AG08395 (cell line): Measurements from ENCODE around the gene MCCC1.
A peak's percentile ranks its signal among the peaks of the same experiment; 100 is the strongest.
"Not testable (repeated sequence)": the region's sequence is repeated elsewhere in the genome, so short reads cannot be mapped to it uniquely, and the experiment has no call there.

Experiments
- DNase-seq: peaks from one replicate; pipeline ENCODE4 v3.0.0; 2012; ENCODE audit warnings: mixed read lengths, low spot score

MCCC1 gene

GRCh38 chr3:183099026-183099837 is at the start of gene MCCC1:
TSS of gene MCCC1 (minus strand) at chr3:183099496. CDS start at chr3:183099440, 56 bp downstream.
- DNase-seq: peak; percentile 99

DNA sequence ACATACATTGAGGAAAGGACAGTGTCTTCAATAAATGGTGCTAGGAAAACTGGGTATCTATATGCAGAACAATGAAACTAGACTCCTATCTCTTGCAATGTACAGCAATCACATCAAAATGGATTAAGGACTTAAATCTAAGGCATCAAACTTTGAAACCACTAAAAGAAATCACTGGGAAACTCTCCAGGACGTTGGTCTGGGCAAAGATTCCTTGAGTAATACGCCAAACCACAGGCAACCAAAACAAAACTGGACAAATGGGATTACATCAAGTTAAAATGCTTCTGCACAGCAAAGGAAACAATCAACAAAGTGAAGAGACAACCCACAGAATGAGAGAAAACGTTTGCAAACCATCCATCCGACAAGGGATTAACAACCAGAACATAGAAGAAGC is 48.8 kb upstream of the MCCC1 start:
- no peak for DNase-seq

- no peak for DNase-seq
Measured at GRCh38 chr3:183144363-183144762, 45.1 kb upstream of the MCCC1 start.

DNA sequence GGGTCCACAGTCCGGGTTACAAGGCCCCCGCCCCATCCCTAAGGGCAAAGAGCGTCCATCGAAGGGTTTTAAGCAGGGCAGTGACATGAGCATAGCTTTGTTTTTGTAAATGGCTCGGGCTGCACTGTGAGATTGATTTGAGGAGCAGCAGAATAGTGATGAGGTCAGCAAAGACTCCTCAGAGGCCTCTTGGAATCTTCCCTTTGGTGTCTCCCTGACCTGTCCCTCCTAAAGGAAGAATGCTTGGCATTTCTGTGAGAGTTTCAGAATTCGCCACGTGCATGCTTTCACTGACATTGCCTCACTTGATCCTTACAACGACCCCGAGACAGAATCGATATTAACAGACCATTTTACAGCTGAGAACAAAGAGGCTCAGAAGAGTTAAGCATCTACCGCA is 42.9 kb upstream of the MCCC1 start:
- no peak for DNase-seq

DNA sequence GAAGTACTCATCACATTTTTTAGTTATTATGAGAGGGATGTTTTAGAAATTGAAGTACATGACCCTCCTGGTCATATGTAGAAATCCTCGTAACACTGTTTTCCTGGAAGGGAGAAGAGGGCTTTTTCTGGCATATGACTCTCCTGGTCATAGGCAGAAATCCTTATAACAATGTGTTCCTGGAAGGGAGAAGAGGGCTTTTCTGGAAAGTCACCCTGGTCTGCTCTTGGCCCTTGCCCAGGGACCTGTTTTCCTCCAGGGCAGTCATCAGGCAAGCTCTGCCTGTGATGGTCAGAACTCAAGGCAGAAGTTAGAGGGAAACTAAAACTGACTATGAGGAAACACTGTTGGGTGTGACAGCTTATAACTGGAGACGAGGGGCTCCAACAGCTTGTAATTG is 35.5 kb upstream of the MCCC1 start:
- no peak for DNase-seq

GRCh38 chr3:183132409-183132808 is 33.1 kb upstream of the MCCC1 start:
- DNase-seq: no peak

- DNase-seq: no peak
Measured at GRCh38 chr3:183131735-183132134, 32.4 kb upstream of the MCCC1 start.

DNA sequence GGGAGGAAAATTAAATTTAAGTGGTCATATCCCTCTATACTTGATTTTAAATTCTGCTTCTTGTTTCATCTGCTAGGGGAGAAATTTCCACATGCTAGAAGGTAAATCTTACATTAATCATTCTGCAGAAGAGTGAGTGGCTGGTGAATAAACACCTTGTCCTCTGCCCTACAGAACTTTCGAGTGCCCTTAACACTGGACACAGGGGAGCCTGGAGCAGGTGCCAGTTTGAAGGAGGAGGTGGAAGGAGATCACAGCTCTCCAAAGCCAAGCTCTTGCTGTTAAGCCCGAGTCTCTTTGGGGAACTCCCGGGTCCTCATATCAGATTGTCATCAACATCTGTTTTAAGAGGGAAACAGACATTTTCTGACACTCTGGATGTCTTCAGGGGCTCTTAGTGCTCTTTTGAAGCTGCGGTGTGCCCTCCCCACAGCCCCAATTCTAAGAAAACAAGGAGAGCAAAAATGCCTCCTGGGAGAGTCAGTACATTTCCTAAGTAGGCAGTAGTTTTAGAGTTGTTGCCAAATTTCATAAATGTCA is 32.0 kb upstream of the MCCC1 start:
- DNase-seq: no peak

DNA sequence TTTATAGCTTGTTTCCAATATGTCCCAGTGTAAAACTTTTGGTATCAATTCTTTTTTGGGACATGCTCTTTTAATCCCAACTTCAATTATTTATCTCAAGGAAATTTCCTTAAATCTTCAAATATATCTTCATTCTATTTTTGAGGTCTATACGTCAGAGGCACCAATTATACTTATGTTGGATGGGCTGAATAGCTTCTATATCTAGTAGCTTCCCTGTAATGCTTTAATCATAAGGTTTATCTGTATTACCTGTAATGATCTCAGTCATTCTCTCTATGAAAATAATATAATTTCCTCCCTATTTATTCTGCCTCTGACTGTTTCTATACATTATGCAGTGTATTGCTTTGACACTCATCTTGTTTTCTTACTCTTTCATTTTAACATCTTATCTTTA is 29.9 kb upstream of the MCCC1 start:
- no peak for DNase-seq

- no peak for DNase-seq
Measured at GRCh38 chr3:183128709-183129108, 29.4 kb upstream of the MCCC1 start.

GRCh38 chr3:183123891-183124290 is 24.6 kb upstream of the MCCC1 start:
- DNase-seq: no peak

DNA sequence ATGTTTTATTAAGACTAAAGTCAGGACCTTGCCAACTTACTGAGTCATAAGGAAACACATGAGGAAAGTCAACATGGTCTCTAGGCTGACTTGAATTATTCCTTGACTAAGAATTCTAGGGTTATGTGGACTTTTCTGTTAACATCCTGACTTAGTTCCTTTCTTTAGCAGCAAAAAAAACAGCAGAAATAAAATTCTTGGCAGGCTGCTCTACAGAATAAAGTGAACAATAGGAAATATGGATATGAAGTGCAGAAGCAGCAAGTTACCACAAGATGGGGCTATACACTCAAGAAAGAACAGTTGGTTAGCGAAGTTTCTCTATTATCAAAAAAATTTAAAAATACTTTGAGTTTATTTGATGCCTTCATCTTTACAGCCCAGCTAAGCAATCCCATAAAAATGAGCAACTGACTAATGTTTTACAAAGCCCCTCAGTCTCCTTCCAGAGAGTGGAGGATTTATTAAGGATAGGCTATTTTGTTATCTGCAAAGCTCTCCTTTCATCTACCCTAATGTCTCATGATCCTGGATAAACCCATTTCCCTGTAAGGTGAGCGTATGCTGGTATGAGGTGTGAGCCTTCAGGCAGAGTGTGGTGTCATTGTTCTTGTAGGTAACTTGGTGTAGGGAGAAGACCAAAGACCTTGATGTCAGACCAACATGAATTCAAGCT is 23.1 kb upstream of the MCCC1 start:
- DNase-seq: peak; percentile 71

DNA sequence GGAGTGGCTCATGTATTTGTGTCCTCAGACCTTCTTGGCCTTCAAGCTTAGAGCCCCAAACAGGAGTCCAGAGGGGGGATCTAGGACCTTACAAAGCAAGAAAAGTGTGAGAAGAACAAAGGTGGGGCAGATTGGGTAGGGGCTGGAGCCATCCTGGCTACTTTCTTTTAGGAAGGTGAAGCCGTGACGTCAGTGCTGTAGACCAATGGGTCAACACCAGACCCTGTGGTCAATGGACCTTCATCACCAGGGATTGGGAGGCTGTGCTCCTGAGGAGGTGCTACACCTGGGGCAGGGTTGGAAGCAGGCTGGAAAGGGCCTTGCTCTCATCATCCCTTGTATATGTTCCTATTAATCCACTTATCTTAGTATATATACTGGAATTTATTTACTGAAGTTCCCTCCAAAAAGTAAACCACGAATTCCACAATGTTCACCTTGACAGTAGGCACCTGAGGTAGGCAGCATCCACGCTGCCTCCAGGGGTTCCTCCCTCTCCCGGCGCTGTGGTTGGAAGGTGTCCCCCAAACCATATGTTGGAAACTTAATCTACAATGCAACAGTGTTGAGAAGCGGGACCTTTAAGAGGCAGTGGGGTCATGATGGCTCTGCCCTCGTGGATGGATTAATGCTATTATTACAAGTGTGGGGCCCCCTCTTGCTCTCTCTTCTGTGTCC is 21.4 kb upstream of the MCCC1 start:
- no peak for DNase-seq

DNA sequence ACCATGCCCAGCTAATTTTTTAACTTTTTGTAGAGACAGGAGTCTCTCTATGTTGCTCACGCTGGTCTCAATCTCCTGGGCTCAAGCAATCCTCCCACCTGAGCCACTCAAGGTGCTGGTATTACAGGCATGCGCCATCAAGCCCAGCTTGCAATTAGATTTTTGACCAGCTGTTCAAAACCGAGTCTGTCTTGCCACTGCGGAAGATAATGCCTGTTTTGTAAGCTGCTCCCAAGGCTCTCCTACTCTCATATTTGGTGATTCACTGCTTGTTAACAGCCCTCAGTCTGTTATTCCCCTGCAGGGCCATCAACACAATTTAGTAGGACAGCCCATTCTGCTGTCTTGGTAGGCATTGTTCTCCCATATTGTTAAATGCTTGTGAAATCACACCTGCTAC is 17.8 kb upstream of the MCCC1 start:
- DNase-seq: no peak

DNA sequence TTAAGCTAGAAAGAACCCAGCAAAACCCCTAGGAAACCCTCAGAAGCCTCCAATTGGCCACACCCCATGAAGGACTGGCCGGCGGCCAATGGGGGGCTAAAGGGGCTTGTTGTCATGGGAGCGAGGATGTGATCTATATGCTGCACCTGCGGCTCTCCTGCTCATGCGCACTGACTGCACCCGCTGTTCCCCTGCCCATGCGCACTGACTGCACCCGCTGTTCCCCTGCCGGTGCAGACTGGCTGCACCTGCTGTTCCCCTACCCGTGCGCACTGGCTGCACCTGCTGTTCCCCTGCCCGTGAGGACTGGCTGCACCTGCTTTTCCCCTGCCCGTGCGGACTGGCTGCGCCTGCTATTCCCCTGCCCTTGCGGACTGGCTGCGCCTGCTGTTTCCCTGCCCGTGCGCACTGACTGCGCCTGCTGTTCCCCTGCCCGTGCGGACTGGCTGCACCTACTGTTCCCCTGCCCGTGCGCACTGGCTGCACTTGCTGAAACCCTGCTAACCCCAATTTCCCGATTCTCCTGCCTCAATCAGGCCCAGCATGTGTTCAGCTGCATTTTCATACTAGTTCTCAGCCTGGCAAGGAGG is 16.8 kb upstream of the MCCC1 start:
- no peak for DNase-seq

DNA sequence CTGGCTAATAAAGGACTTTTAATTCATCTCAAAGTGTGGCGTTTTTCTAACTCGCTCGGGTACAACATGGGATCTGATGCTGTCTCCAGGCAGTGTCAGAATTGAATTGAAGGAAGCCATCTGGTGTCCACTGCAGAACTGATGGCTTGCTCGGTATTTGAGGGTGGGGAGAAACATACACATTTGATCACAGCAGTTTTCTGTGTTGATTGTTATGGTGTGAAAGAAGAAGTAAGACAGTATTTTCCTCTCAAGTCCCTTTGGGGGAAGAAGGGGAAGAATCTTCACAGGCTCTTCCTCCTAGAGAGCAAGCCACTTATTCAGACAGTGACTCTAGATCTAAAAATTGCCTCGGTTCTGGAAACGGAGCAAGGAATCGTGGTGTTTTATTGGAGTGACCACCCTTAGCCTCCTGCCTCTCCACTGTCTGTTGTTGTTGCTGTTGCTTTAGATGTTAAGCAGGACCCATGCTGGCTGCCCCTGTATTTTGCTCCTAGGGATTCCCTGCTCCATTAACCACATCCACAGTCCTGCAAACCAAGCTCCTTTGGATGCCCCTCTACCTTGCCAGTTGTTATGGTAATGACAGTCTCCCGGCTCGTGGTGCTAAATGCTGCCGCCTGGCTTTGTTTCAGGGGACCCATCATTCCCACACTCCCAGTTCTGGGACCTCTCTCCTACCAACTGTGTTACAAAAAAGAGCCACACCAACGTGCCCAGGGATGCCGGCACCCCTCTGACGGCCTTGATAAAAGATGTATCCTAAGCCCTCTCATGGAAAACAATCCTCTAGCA is 15.3 kb upstream of the MCCC1 start:
- DNase-seq: no peak

- DNase-seq: not testable (repeated sequence)
Measured at GRCh38 chr3:183109847-183110246, 10.6 kb upstream of the MCCC1 start.

- DNase-seq: no peak
Measured at GRCh38 chr3:183108470-183108869, 9.2 kb upstream of the MCCC1 start.

GRCh38 chr3:183108001-183108449 is 8.7 kb upstream of the MCCC1 start:
- DNase-seq: no peak

- DNase-seq: not testable (repeated sequence)
Measured at GRCh38 chr3:183107372-183107771, 8.1 kb upstream of the MCCC1 start.

DNA sequence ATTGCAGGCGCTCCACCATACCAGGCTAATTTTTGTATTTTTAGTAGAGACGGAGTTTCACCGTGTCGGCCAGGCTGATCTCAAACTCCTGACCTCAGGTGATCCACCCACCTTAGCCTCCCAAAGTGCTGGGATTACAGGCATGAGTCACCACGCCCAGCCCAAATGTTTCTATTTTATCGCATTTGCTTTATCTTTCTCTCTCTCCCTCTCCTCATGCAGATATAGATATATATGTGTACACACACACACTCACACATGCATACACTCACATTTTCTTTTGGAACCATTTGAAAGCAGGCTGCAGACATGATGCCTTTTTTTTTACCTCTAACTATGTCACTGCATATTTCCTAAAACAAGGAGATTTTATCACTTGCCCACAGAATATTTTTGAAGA is 7.3 kb upstream of the MCCC1 start:
- DNase-seq: no peak
